ENCODE data around the gene CD84.

The CD84 gene

DNA sequence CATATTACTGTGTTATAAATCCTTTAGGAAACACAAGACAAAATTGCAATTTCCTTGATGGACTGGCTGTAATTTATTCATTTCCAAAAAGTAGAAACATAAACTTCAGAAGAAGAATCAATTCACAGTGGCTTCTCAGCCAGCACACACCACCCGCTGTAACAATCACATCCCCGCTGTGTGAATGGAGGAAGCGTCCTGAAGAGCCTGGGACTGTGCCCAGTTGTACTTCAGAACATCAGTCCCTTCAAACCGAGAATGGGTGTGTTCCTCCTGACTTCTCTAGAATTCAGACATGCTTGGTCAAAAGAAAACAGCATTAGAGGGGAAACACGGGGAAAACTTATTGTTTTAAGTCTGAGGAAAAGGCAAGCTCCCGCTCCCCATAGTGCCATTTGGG, 28.8 kb upstream of the CD84 start:
- no peak overlapping the region for H3K4me3 ChIP-seq (ENCODE audit: low read depth, low read length)
- DNase-seq (ENCODE audit: low read depth) = no peak
- TF ChIP-seq MYC (IDR thresholded peaks at IDR 0.05; ENCODE audit: low read depth, low read length) = no peak
- no peak for TF ChIP-seq MAX (IDR thresholded peaks at IDR 0.05; ENCODE audit: low read depth, low read length)
- no peak for TF ChIP-seq POLR2A (IDR thresholded peaks at IDR 0.05; ENCODE audit: extremely low read depth, insufficient read length)
- TF ChIP-seq, protein P1, sequence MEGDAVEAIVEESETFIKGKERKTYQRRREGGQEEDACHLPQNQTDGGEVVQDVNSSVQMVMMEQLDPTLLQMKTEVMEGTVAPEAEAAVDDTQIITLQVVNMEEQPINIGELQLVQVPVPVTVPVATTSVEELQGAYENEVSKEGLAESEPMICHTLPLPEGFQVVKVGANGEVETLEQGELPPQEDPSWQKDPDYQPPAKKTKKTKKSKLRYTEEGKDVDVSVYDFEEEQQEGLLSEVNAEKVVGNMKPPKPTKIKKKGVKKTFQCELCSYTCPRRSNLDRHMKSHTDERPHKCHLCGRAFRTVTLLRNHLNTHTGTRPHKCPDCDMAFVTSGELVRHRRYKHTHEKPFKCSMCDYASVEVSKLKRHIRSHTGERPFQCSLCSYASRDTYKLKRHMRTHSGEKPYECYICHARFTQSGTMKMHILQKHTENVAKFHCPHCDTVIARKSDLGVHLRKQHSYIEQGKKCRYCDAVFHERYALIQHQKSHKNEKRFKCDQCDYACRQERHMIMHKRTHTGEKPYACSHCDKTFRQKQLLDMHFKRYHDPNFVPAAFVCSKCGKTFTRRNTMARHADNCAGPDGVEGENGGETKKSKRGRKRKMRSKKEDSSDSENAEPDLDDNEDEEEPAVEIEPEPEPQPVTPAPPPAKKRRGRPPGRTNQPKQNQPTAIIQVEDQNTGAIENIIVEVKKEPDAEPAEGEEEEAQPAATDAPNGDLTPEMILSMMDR (IDR thresholded peaks at IDR 0.05; ENCODE audit: low read depth, low read length) = no peak

DNA sequence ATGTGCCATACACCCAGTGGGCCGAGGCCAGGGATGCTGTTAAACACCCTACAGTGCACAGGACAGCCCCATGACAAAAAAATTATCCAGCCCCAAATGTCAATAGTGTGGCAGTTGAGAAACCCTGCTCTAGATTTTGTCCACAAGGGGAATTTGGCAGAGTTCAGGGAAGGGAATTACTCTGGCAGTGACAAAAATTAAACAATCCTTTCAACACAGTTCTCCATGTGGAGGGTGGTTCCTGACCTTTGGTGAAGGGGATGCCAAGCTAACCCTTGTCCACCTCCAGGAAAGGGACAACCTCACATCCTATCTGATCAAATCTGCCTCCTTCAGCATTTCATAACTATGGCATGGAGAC, 28.4 kb upstream of the CD84 start:
- no peak overlapping the region for H3K4me3 ChIP-seq (ENCODE audit: low read depth, low read length)
- DNase-seq (ENCODE audit: low read depth) = no peak
- TF ChIP-seq MAX (IDR thresholded peaks at IDR 0.05; ENCODE audit: low read depth, low read length) (no peak), POLR2A (IDR thresholded peaks at IDR 0.05; ENCODE audit: extremely low read depth, insufficient read length) (no peak), MYC (IDR thresholded peaks at IDR 0.05; ENCODE audit: low read depth, low read length) (no peak)
- TF ChIP-seq, protein P1 (IDR thresholded peaks at IDR 0.05; ENCODE audit: low read depth, low read length) = no peak

DNA sequence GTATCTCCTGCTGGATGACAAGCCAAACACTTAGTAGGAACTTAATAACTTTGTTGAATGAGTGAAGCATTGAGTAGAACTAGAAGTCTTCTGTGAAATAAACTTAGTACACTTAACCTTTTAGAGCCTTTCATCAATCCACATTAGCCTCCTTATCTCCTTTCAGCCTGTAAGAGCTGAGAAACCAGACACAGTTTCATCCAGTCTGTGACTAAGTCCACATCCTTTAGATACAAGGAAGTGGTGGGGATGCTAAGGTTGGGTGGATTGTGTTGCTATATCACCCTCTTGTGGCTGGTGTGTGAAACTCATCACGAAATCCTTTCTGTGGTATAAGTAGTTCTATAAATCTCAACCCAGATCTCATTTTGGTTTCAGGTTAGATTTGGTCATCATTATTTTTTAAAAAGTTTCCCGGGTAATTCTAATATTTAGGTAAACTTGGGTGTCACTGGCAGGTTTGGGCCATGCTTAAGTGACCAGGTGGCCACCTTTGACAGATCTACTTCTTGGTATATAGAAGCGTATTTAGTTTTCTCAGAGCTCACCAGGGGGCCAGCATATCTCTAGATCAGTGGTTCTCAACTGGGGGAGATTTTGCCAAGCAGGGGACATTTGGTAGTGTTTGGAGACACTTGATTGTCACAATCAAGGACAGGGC, 27.8 kb upstream of the CD84 start:
- no peak overlapping the region for H3K4me3 ChIP-seq (ENCODE audit: low read depth, low read length)
- peak; percentile 85 for DNase-seq (ENCODE audit: low read depth)
- TF ChIP-seq MAX (IDR thresholded peaks at IDR 0.05; ENCODE audit: low read depth, low read length) (0 out of 2 replicates have a peak, but pooled peaks have one; percentile 8), POLR2A (IDR thresholded peaks at IDR 0.05; ENCODE audit: extremely low read depth, insufficient read length) (no peak), MYC (IDR thresholded peaks at IDR 0.05; ENCODE audit: low read depth, low read length) (0 out of 2 replicates have a peak, but pooled peaks have one; percentile 28)
- TF ChIP-seq, protein P1 (IDR thresholded peaks at IDR 0.05; ENCODE audit: low read depth, low read length) = peak; percentile 60

DNA sequence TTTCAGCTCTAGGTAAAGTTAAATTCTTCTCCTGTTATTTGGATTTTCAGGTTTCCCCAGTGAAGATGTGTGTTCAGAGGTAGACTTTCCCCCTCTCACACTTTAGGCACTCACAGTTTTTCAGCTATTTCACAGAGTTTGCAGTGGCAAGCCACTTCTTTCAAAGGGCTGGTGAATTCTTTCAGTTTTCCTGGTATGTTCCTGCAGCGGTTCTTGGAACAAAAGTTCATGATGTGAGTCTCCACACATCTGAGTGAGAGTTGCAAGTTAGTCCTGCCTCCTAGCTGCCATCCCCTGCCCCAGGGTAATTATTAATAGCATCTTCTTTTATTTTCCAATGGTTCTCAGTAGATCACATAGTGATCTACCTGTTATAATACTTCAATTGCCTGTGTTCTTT, 27.3 kb upstream of the CD84 start:
- H3K4me3 ChIP-seq (ENCODE audit: low read depth, low read length) = no peak overlapping the region
- no peak for DNase-seq (ENCODE audit: low read depth)
- TF ChIP-seq, protein P1 (IDR thresholded peaks at IDR 0.05; ENCODE audit: low read depth, low read length) = no peak
- TF ChIP-seq POLR2A (IDR thresholded peaks at IDR 0.05; ENCODE audit: extremely low read depth, insufficient read length) = no peak
- TF ChIP-seq MAX (IDR thresholded peaks at IDR 0.05; ENCODE audit: low read depth, low read length) = no peak
- TF ChIP-seq MYC (IDR thresholded peaks at IDR 0.05; ENCODE audit: low read depth, low read length) = no peak

- no peak for DNase-seq (ENCODE audit: low read depth)
- no peak overlapping the region for H3K4me3 ChIP-seq (ENCODE audit: low read depth, low read length)
- no peak for TF ChIP-seq POLR2A (IDR thresholded peaks at IDR 0.05; ENCODE audit: extremely low read depth, insufficient read length)
- TF ChIP-seq, protein P1 (IDR thresholded peaks at IDR 0.05; ENCODE audit: low read depth, low read length) = no peak
- no peak for TF ChIP-seq MYC (IDR thresholded peaks at IDR 0.05; ENCODE audit: low read depth, low read length)
- no peak for TF ChIP-seq MAX (IDR thresholded peaks at IDR 0.05; ENCODE audit: low read depth, low read length)
These were observed 26.6 kb upstream of the CD84 start for GRCh38 chr1:160605792-160606479.
